GM12878 (cell line): Measurements from ENCODE around the gene MFAP4. TPM values are rescaled to one million over a fixed set of nuclear protein-coding genes. Genes with fewer than 3 reads are reported as not detected.

ENCODE experiments used
- ATAC-seq: fragments of 200-7000 bp; cut with Tn5 transposase; 3 replicates; pipeline ENCODE4 v1.9.1; 2020; ENCODE audit warnings: mild to moderate bottlenecking, moderate library complexity
- BruUV-seq: library from RNA; stranded (reverse); fragments of 400-500 nt; replicated peaks from 2 replicates; lab custom pipeline; 2021; lab: Mats Ljungman, UMichigan
- CTCF ChIA-PET: fragments of 300-600 bp; sonication (Branson Sonifier 250); formaldehyde crosslinking; extraction: SDS; loops from one replicate; lab custom pipeline; 2021; ENCODE audit warnings: inconsistent platforms; lab: Yijun Ruan, JAX
- POLR2A ChIA-PET: fragments of 350-600 bp; formaldehyde crosslinking; extraction: SDS; loops from one replicate; lab custom pipeline; 2021; ENCODE audit warnings: inconsistent platforms; lab: Charles Lee
- RAD21 ChIA-PET: fragments of 300-600 bp; sonication (Branson Sonifier 250); formaldehyde crosslinking; loops from one replicate; lab custom pipeline; 2023; ENCODE audit warnings: antibody characterized with exemption; ENCODE audit not compliant: unreplicated experiment; lab: Charles Lee
- SMC1A ChIA-PET: fragments of 300-600 bp; sonication (Branson Sonifier 250); formaldehyde crosslinking; loops from one replicate; lab custom pipeline; 2023; ENCODE audit not compliant: unreplicated experiment, uncharacterized antibody; lab: Charles Lee
- DNase-seq: peaks from one replicate; pipeline ENCODE4 v3.0.0-alpha.2; 2011; ENCODE audit warnings: low read depth, low spot score
- FAIRE-seq: peaks from 3 replicates; lab custom pipeline; 2011; peaks lifted over from hg19 to GRCh38; lab: Jason Lieb, UNC
- H2AFZ ChIP-seq: 2 replicates; pipeline ENCODE4 v1.6.0; 2011; ENCODE audit warnings: low read depth, low read length, control low read depth; ENCODE audit not compliant: control insufficient read depth
- H3K27ac ChIP-seq: 2 replicates; pipeline ENCODE4 v1.5.1; 2011; ENCODE audit warnings: control low read depth; ENCODE audit not compliant: control insufficient read depth, insufficient read depth
- H3K27me3 ChIP-seq, 2 experiments: replicated peaks in 1 of 2; 2 replicates each; pipeline versions ENCODE4 v1.6.0 to v1.6.1; 2011; ENCODE audit warnings: low read length in 1 of 2; ENCODE audit not compliant: control insufficient read depth in 2 of 2, insufficient read depth in 2 of 2
- H3K36me3 ChIP-seq, 2 experiments: 2 replicates each; pipeline ENCODE4 v1.5.1; 2011; ENCODE audit warnings: low read length in 1 of 2; ENCODE audit not compliant: control insufficient read depth in 2 of 2, insufficient read depth in 2 of 2
- H3K4me1 ChIP-seq: 2 replicates; pipeline ENCODE4 v1.6.1; 2011; ENCODE audit warnings: mild to moderate bottlenecking, low read length, moderate library complexity, mixed read lengths; ENCODE audit not compliant: control insufficient read depth, insufficient read depth
- H3K4me2 ChIP-seq: 2 replicates; pipeline ENCODE4 v1.6.0; 2011; ENCODE audit warnings: control low read depth; ENCODE audit not compliant: control insufficient read depth, insufficient read depth
- H3K4me3 ChIP-seq: fragments of 200-600 bp; sonication (generic); 2 replicates; pipeline ENCODE4 v1.5.1; 2016
- H3K79me2 ChIP-seq: 2 replicates; pipeline ENCODE4 v1.6.0; 2011; ENCODE audit warnings: low read length; ENCODE audit not compliant: control insufficient read depth, insufficient read depth
- H3K9ac ChIP-seq: 2 replicates; pipeline ENCODE4 v1.8.0; 2011; ENCODE audit warnings: low read length, control low read depth, mixed read lengths; ENCODE audit not compliant: control insufficient read depth, insufficient read depth
- H3K9me3 ChIP-seq: replicated peaks from 3 replicates; pipeline ENCODE4 v1.5.1; 2011; ENCODE audit warnings: mild to moderate bottlenecking, low read length; ENCODE audit not compliant: control insufficient read depth, insufficient read depth
- H4K20me1 ChIP-seq: 2 replicates; pipeline ENCODE4 v1.6.0; 2011; ENCODE audit not compliant: control insufficient read depth, insufficient read depth
- ASH2L ChIP-seq: fragments of 300-600, 200-600 bp; sonication (generic); IDR thresholded peaks from 2 replicates; pipeline ENCODE4 v1.6.1; 2017; ENCODE audit warnings: low read depth, mild to moderate bottlenecking, borderline replicate concordance
- BACH1 ChIP-seq: fragments of 450-650 bp; IDR thresholded peaks from 2 replicates; pipeline ENCODE4 v1.6.1; 2017; ENCODE audit warnings: mild to moderate bottlenecking, borderline replicate concordance
- BCLAF1 ChIP-seq: fragments of 450-650 bp; IDR thresholded peaks from 2 replicates; pipeline ENCODE4 v1.6.1; 2017; ENCODE audit warnings: antibody characterized with exemption, mild to moderate bottlenecking, moderate library complexity
- CBX3 ChIP-seq: fragments of 200-600 bp; sonication (generic); IDR thresholded peaks from 2 replicates; pipeline ENCODE4 v1.6.1; 2016; ENCODE audit warnings: low read depth, borderline replicate concordance
- CBX5 ChIP-seq: sonication (generic); IDR thresholded peaks from 2 replicates; pipeline ENCODE4 v1.6.1; 2016; ENCODE audit warnings: low read depth, moderate library complexity, mild to moderate bottlenecking, inconsistent platforms
- E4F1 ChIP-seq: fragments of 450-650 bp; IDR thresholded peaks from 2 replicates; pipeline ENCODE4 v1.6.1; 2018; ENCODE audit warnings: borderline replicate concordance, mild to moderate bottlenecking; ENCODE audit not compliant: partially characterized antibody
- EZH2 ChIP-seq: IDR thresholded peaks from 2 replicates; pipeline ENCODE4 v1.6.1; 2012; ENCODE audit warnings: low read depth, mild to moderate bottlenecking, control low read depth, inconsistent platforms, low read length, borderline replicate concordance; ENCODE audit not compliant: control insufficient read depth
- FOS ChIP-seq: IDR thresholded peaks from 3 replicates; pipeline ENCODE4 v1.6.1; 2011; ENCODE audit warnings: borderline replicate concordance; ENCODE audit not compliant: insufficient read length; ENCODE audit errors: extremely low read depth
- FOXM1 ChIP-seq: IDR thresholded peaks from 2 replicates; pipeline ENCODE4 v1.6.1; 2012; ENCODE audit warnings: low read depth, mild to moderate bottlenecking, inconsistent platforms, low read length, moderate library complexity
- IRF4 ChIP-seq: IDR thresholded peaks from 2 replicates; pipeline ENCODE4 v1.6.1; 2011; ENCODE audit warnings: low read depth, low read length
- KAT2A ChIP-seq: conservative IDR thresholded peaks from 2 replicates; pipeline ENCODE4 v1.6.1; 2011; ENCODE audit warnings: low read depth, low read length; ENCODE audit not compliant: control insufficient read depth
- SIX5 ChIP-seq: IDR thresholded peaks from 2 replicates; pipeline ENCODE4 v1.6.1; 2011; ENCODE audit warnings: mild to moderate bottlenecking, low read depth, low read length, moderate library complexity; ENCODE audit not compliant: severe bottlenecking
- SMC3 ChIP-seq: IDR thresholded peaks from 2 replicates; pipeline ENCODE4 v1.6.1; 2011; ENCODE audit warnings: low read length, improper control_type of control experiment, borderline replicate concordance
- WGBS: methylation state at CpG from one replicate; pipeline ENCODE4 v1.1.6; 2016; ENCODE audit warnings: low lambda C conversion rate; ENCODE audit not compliant: insufficient replicate concordance, insufficient coverage; ENCODE audit errors: missing lambda C conversion rate; 5-methylcytosine and 5-hydroxymethylcytosine counted together
- in situ Hi-C: fragments of 300-500 bp; cut with MboI; formaldehyde crosslinking; loops from 9 replicates; pipeline ENCODE4 v1.14.3; 2018; ENCODE audit warnings: mixed read lengths
- intact Hi-C: fragments of 100-400 bp; cut with micrococcal nuclease; formaldehyde crosslinking; loops from one replicate; pipeline ENCODE4 v1.14.2; 2022; ENCODE audit not compliant: unreplicated experiment
- polyA plus RNA-seq, 11 experiments: library from polyadenylated mRNA; depleted of rRNA in 4 of 11; unstranded in 6 of 11; stranded (reverse) in 5 of 11; fragments of >200 nt; fragmentation: Nextera tagmentation in 4 of 11; fragmentation: Illumina TruSeq in 1 of 11; extraction: Ambion mirVana in 4 of 11; extraction: Trizol in 1 of 11; gene quantifications; 1 replicate in 1 of 11; 2 replicates in 10 of 11; pipeline versions ENCODE4 v1.2.1 to v1.2.3, GENCODE V29; 2011 to 2016; ENCODE audit warnings: inconsistent platforms in 2 of 11, missing spikeins in 2 of 11, low read depth in 1 of 11
- total RNA-seq, 4 experiments: library from RNA; depleted of rRNA in 3 of 4; stranded (reverse); fragments of >200 nt in 3 of 4; fragmentation: Illumina TruSeq in 1 of 4; extraction: Trizol in 1 of 4; gene quantifications; 2 replicates each; pipeline versions ENCODE4 v1.2.1 to v1.2.3, GENCODE V29; 2013 to 2021

The MFAP4 gene
- total and polyA plus RNA-seq, 10 of the 15 experiments (the other 5 are each of a cell fraction or from before 2014, with no cell fraction given), result 0.08 to 0.28 (median 0.09) TPM; not detected in 7

- Histone ChIP-seq H3K27ac (no peak overlapping the region), H3K9ac (no peak overlapping the region), H3K27me3 (peaks cover 0 to 2% of the 10 kb centered on the region in 2 experiments; a peak in 1 of 4 replicates), H3K4me3 (no peak overlapping the region), H4K20me1 (no peaks in the 10 kb centered on the region), H3K4me1 (no peaks in the 10 kb centered on the region), H3K36me3 (no peaks in the 10 kb centered on the region)
- ChIA-PET POLR2A (no interaction called here), RAD21 (no interaction called here), CTCF (no interaction called here), SMC1A (no interaction called here)
- no TSS peak for BruUV-seq
- FAIRE-seq (no peak), DNase-seq (no peak)
- intact Hi-C loops, result no loop called here
- 36% methylated on average over 6 of the region's 6 CpGs for WGBS
- TF ChIP-seq BCLAF1 (no peak), IRF4 (no peak), EZH2 (no peak), SMC3 (no peak), CBX5 (no peak), CBX3 (no peak), FOS (no peak), ASH2L (no peak), E4F1 (no peak), SIX5 (no peak), FOXM1 (no peak), BACH1 (no peak), KAT2A (no peak)
- TF ChIP-seq, all 136 proteins: peak for 0
- Histone ChIP-seq H2AFZ (no peak overlapping the region), H3K9me3 (no peaks in the 10 kb centered on the region), H3K4me2 (no peak overlapping the region), H3K79me2 (no peaks in the 10 kb centered on the region)
- in situ Hi-C loops, result no loop called here
- no peak for ATAC-seq
Observed at GRCh38 chr17:19421926-19422325, 34.9 kb upstream of the MFAP4 start.
